GM12878 (cell line): ENCODE measurements around the gene SULT1C4. TPM values are rescaled to one million over a fixed set of nuclear protein-coding genes. Genes with fewer than 3 reads are reported as not detected.

Experiments used
- ATAC-seq: fragments of 200-7000 bp; cut with Tn5 transposase; 3 replicates; pipeline ENCODE4 v1.9.1; 2020; ENCODE audit warnings: mild to moderate bottlenecking, moderate library complexity
- BruUV-seq: library from RNA; stranded (reverse); fragments of 400-500 nt; replicated peaks from 2 replicates; lab custom pipeline; 2021; lab: Mats Ljungman, UMichigan
- CTCF ChIA-PET: fragments of 300-600 bp; sonication (Branson Sonifier 250); formaldehyde crosslinking; extraction: SDS; loops from one replicate; lab custom pipeline; 2021; ENCODE audit warnings: inconsistent platforms; lab: Yijun Ruan, JAX
- POLR2A ChIA-PET: fragments of 350-600 bp; formaldehyde crosslinking; extraction: SDS; loops from one replicate; lab custom pipeline; 2021; ENCODE audit warnings: inconsistent platforms; lab: Charles Lee
- RAD21 ChIA-PET: fragments of 300-600 bp; sonication (Branson Sonifier 250); formaldehyde crosslinking; loops from one replicate; lab custom pipeline; 2023; ENCODE audit warnings: antibody characterized with exemption; ENCODE audit not compliant: unreplicated experiment; lab: Charles Lee
- SMC1A ChIA-PET: fragments of 300-600 bp; sonication (Branson Sonifier 250); formaldehyde crosslinking; loops from one replicate; lab custom pipeline; 2023; ENCODE audit not compliant: unreplicated experiment, uncharacterized antibody; lab: Charles Lee
- DNase-seq: peaks from one replicate; pipeline ENCODE4 v3.0.0-alpha.2; 2011; ENCODE audit warnings: low read depth, low spot score
- FAIRE-seq: peaks from 3 replicates; lab custom pipeline; 2011; peaks lifted over from hg19 to GRCh38; lab: Jason Lieb, UNC
- H2AFZ ChIP-seq: 2 replicates; pipeline ENCODE4 v1.6.0; 2011; ENCODE audit warnings: low read depth, low read length, control low read depth; ENCODE audit not compliant: control insufficient read depth
- H3K27ac ChIP-seq: 2 replicates; pipeline ENCODE4 v1.5.1; 2011; ENCODE audit warnings: control low read depth; ENCODE audit not compliant: control insufficient read depth, insufficient read depth
- H3K27me3 ChIP-seq, 2 experiments: replicated peaks in 1 of 2; 2 replicates each; pipeline versions ENCODE4 v1.6.0 to v1.6.1; 2011; ENCODE audit warnings: low read length in 1 of 2; ENCODE audit not compliant: control insufficient read depth in 2 of 2, insufficient read depth in 2 of 2
- H3K36me3 ChIP-seq, 2 experiments: 2 replicates each; pipeline ENCODE4 v1.5.1; 2011; ENCODE audit warnings: low read length in 1 of 2; ENCODE audit not compliant: control insufficient read depth in 2 of 2, insufficient read depth in 2 of 2
- H3K4me1 ChIP-seq: 2 replicates; pipeline ENCODE4 v1.6.1; 2011; ENCODE audit warnings: mild to moderate bottlenecking, low read length, moderate library complexity, mixed read lengths; ENCODE audit not compliant: control insufficient read depth, insufficient read depth
- H3K4me2 ChIP-seq: 2 replicates; pipeline ENCODE4 v1.6.0; 2011; ENCODE audit warnings: control low read depth; ENCODE audit not compliant: control insufficient read depth, insufficient read depth
- H3K4me3 ChIP-seq: fragments of 200-600 bp; sonication (generic); 2 replicates; pipeline ENCODE4 v1.5.1; 2016
- H3K79me2 ChIP-seq: 2 replicates; pipeline ENCODE4 v1.6.0; 2011; ENCODE audit warnings: low read length; ENCODE audit not compliant: control insufficient read depth, insufficient read depth
- H3K9ac ChIP-seq: 2 replicates; pipeline ENCODE4 v1.8.0; 2011; ENCODE audit warnings: low read length, control low read depth, mixed read lengths; ENCODE audit not compliant: control insufficient read depth, insufficient read depth
- H3K9me3 ChIP-seq: replicated peaks from 3 replicates; pipeline ENCODE4 v1.5.1; 2011; ENCODE audit warnings: mild to moderate bottlenecking, low read length; ENCODE audit not compliant: control insufficient read depth, insufficient read depth
- H4K20me1 ChIP-seq: 2 replicates; pipeline ENCODE4 v1.6.0; 2011; ENCODE audit not compliant: control insufficient read depth, insufficient read depth
- BRCA1 ChIP-seq: IDR thresholded peaks from 2 replicates; pipeline ENCODE4 v1.6.1; 2011; ENCODE audit warnings: low read depth, low read length, improper control_type of control experiment
- HDAC2 ChIP-seq: fragments of 200-600 bp; sonication (generic); IDR thresholded peaks from 2 replicates; pipeline ENCODE4 v1.6.1; 2017
- LARP7 ChIP-seq: fragments of 450-650 bp; IDR thresholded peaks from 2 replicates; pipeline ENCODE4 v1.6.1; 2017; ENCODE audit warnings: mild to moderate bottlenecking
- MTA2 ChIP-seq: fragments of 450-650 bp; IDR thresholded peaks from 2 replicates; pipeline ENCODE4 v1.6.1; 2016; ENCODE audit warnings: low read depth, mild to moderate bottlenecking, moderate library complexity
- RB1 ChIP-seq: fragments of 450-650 bp; formaldehyde crosslinking; IDR thresholded peaks from 2 replicates; pipeline ENCODE4 v1.6.1; 2017; ENCODE audit warnings: mild to moderate bottlenecking, borderline replicate concordance
- SMAD1 ChIP-seq: fragments of 450-650 bp; IDR thresholded peaks from 2 replicates; pipeline ENCODE4 v1.6.1; 2018; ENCODE audit warnings: mild to moderate bottlenecking, low read depth; ENCODE audit not compliant: partially characterized antibody
- SMAD5 ChIP-seq: IDR thresholded peaks from 2 replicates; pipeline ENCODE4 v1.6.1; 2016; ENCODE audit warnings: antibody characterized with exemption, low read depth
- SPI1 ChIP-seq: IDR thresholded peaks from 2 replicates; pipeline ENCODE4 v1.6.1; 2011; ENCODE audit warnings: low read depth, mild to moderate bottlenecking, low read length, moderate library complexity, borderline replicate concordance; ENCODE audit not compliant: insufficient read depth
- SUZ12 ChIP-seq: fragments of 200-600 bp; sonication (generic); IDR thresholded peaks from one replicate; pipeline ENCODE4 v1.6.1; 2018; ENCODE audit warnings: antibody characterized with exemption, mild to moderate bottlenecking; ENCODE audit not compliant: unreplicated experiment
- TCF3 ChIP-seq: IDR thresholded peaks from 2 replicates; pipeline ENCODE4 v1.6.1; 2012; ENCODE audit warnings: low read depth, mild to moderate bottlenecking, low read length, borderline replicate concordance; ENCODE audit not compliant: insufficient read depth
- WRNIP1 ChIP-seq: IDR thresholded peaks from 2 replicates; pipeline ENCODE4 v1.6.1; 2011; ENCODE audit warnings: low read depth, low read length, improper control_type of control experiment, borderline replicate concordance
- WGBS: methylation state at CpG from one replicate; pipeline ENCODE4 v1.1.6; 2016; ENCODE audit warnings: low lambda C conversion rate; ENCODE audit not compliant: insufficient replicate concordance, insufficient coverage; ENCODE audit errors: missing lambda C conversion rate; 5-methylcytosine and 5-hydroxymethylcytosine counted together
- in situ Hi-C: fragments of 300-500 bp; cut with MboI; formaldehyde crosslinking; loops from 9 replicates; pipeline ENCODE4 v1.14.3; 2018; ENCODE audit warnings: mixed read lengths
- intact Hi-C: fragments of 100-400 bp; cut with micrococcal nuclease; formaldehyde crosslinking; loops from one replicate; pipeline ENCODE4 v1.14.2; 2022; ENCODE audit not compliant: unreplicated experiment
- polyA plus RNA-seq, 11 experiments: library from polyadenylated mRNA; depleted of rRNA in 4 of 11; unstranded in 6 of 11; stranded (reverse) in 5 of 11; fragments of >200 nt; fragmentation: Nextera tagmentation in 4 of 11; fragmentation: Illumina TruSeq in 1 of 11; extraction: Ambion mirVana in 4 of 11; extraction: Trizol in 1 of 11; gene quantifications; 1 replicate in 1 of 11; 2 replicates in 10 of 11; pipeline versions ENCODE4 v1.2.1 to v1.2.3, GENCODE V29; 2011 to 2016; ENCODE audit warnings: inconsistent platforms in 2 of 11, missing spikeins in 2 of 11, low read depth in 1 of 11
- total RNA-seq, 4 experiments: library from RNA; depleted of rRNA in 3 of 4; stranded (reverse); fragments of >200 nt in 3 of 4; fragmentation: Illumina TruSeq in 1 of 4; extraction: Trizol in 1 of 4; gene quantifications; 2 replicates each; pipeline versions ENCODE4 v1.2.1 to v1.2.3, GENCODE V29; 2013 to 2021
- TF ChIP-seq, protein P1 (sequence below), 3 experiments: IDR thresholded peaks in 2 of 3; conservative IDR thresholded peaks in 1 of 3; 2 replicates each; pipeline ENCODE4 v1.5.1; 2011; ENCODE audit warnings: low read depth in 3 of 3, low read length in 3 of 3, mild to moderate bottlenecking in 3 of 3, control low read depth in 2 of 3, moderate library complexity in 2 of 3, inconsistent platforms in 1 of 3, mixed read lengths in 1 of 3; ENCODE audit not compliant: control insufficient read depth in 2 of 3, insufficient read depth in 1 of 3; ENCODE audit errors: extremely low read depth in 1 of 3
- TF ChIP-seq, protein P2 (sequence below): fragments of 450-650 bp; IDR thresholded peaks from 2 replicates; pipeline ENCODE4 v1.6.1; 2018; ENCODE audit warnings: mild to moderate bottlenecking, low read depth, moderate library complexity; ENCODE audit not compliant: partially characterized antibody

Gene SULT1C4
- total and polyA plus RNA-seq, 10 of the 15 experiments (the other 5 are each of a cell fraction or from before 2014, with no cell fraction given) = 0.04 TPM; not detected in 9

DNA sequence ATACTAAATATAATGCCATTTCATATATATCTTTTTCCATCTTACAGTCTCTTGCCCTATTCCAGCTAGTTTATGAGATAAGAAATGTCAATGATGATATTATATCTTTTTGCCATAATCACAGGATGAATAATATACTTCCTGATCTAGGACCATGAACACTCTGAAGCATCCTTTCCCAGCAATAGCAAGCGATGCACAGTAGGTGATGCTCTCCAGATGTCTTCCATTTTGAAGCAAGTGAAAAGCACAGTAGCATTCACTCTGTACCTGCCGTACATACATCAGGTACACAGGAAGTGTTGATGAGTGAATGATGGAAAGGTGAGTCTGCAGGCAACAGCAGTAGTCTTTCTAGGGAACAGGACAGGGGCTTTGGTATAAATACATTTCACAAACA lies 8.6 kb upstream of the SULT1C4 start:
- TF ChIP-seq, protein P1, sequence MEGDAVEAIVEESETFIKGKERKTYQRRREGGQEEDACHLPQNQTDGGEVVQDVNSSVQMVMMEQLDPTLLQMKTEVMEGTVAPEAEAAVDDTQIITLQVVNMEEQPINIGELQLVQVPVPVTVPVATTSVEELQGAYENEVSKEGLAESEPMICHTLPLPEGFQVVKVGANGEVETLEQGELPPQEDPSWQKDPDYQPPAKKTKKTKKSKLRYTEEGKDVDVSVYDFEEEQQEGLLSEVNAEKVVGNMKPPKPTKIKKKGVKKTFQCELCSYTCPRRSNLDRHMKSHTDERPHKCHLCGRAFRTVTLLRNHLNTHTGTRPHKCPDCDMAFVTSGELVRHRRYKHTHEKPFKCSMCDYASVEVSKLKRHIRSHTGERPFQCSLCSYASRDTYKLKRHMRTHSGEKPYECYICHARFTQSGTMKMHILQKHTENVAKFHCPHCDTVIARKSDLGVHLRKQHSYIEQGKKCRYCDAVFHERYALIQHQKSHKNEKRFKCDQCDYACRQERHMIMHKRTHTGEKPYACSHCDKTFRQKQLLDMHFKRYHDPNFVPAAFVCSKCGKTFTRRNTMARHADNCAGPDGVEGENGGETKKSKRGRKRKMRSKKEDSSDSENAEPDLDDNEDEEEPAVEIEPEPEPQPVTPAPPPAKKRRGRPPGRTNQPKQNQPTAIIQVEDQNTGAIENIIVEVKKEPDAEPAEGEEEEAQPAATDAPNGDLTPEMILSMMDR (IDR thresholded peaks at IDR 0.05 in 2 of 3, conservative IDR thresholded peaks at IDR 0.05 in 1 of 3; ENCODE audit: control insufficient read depth in 2 of 3, extremely low read depth in 1 of 3, insufficient read depth in 1 of 3, low read depth in 3 of 3, low read length in 3 of 3) = 0 out of 6 replicates have a peak, but pooled peaks of 1 of the 3 experiments have one; percentile 5
- TF ChIP-seq LARP7 = no peak
- ChIA-PET POLR2A (no interaction called here), RAD21 (no interaction called here), CTCF (interaction anchor here (0.6 to 1.1 kb wide), 2 partner anchors 28 to 98 kb away, joined by 3 read pairs; no protein-coding TSS in a partner anchor), SMC1A (interaction anchor here (1.0 to 1.2 kb wide), 4 partner anchors 8 to 268 kb away, joined by 3 to 4 read pairs (median 4); no protein-coding TSS in a partner anchor)
- H3K4me1 ChIP-seq = no peaks in the 10 kb centered on the region
- DNase-seq (no peak), FAIRE-seq (no peak), ATAC-seq (no peak)
- no peaks in the 10 kb centered on the region for H4K20me1 ChIP-seq
- no peak overlapping the region for H3K4me2 ChIP-seq
- H3K79me2 ChIP-seq = no peaks in the 10 kb centered on the region
- in situ Hi-C loops = no loop called here
- no peak overlapping the region for H2AFZ ChIP-seq
- H3K9me3 ChIP-seq = peaks cover 4% of the 10 kb centered on the region; the same call in 2 of the 3 replicates
- no peaks in the 10 kb centered on the region for H3K36me3 ChIP-seq
- H3K9ac ChIP-seq = no peak overlapping the region
- intact Hi-C loops = no loop called here
- H3K27ac ChIP-seq = no peak overlapping the region
- no peak overlapping the region for H3K4me3 ChIP-seq
- H3K27me3 ChIP-seq = no peaks in the 10 kb centered on the region
- BruUV-seq = no TSS peak
- 0% methylated on average over 2 of the region's 2 CpGs for WGBS

DNA sequence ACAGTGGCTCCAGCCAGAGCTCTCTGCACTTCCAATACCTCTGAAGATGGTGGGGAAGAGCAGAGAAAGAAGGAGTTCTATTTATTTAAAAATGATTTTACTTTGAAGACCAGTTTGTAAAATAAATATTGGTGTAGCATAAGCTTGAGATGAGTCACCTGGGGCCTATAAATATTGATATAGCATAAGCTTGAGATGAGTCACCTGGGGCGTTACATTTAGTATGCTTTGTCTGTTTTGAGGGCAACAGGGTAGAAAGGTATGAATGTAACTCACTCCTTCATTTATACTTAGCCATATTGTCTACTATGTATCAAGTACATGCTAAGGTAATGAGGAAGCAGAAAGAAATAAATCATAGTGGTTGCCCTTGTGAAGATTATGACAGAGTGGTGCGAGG lies 7.7 kb upstream of the SULT1C4 start:
- Histone ChIP-seq H2AFZ (no peak overlapping the region), H3K36me3 (no peaks in the 10 kb centered on the region), H4K20me1 (no peaks in the 10 kb centered on the region), H3K4me3 (no peak overlapping the region), H3K9ac (no peak overlapping the region), H3K9me3 (peaks cover 3% of the 10 kb centered on the region; the same call in 2 of the 3 replicates), H3K27me3 (no peaks in the 10 kb centered on the region), H3K4me2 (no peak overlapping the region), H3K79me2 (no peaks in the 10 kb centered on the region), H3K27ac (no peak overlapping the region), H3K4me1 (no peaks in the 10 kb centered on the region)
- intact Hi-C loops (no loop called here), in situ Hi-C loops (no loop called here)
- 25% methylated on average over 2 of the region's 2 CpGs for WGBS
- RAD21 ChIA-PET = no interaction called here
- DNase-seq (no peak), ATAC-seq (peak; percentile 60), FAIRE-seq (no peak)
- CTCF ChIA-PET = interaction anchor here (1.1 to 1.6 kb wide), 2 partner anchors 27 to 264 kb away, joined by 3 read pairs; no protein-coding TSS in a partner anchor
- POLR2A ChIA-PET = no interaction called here
- SMC1A ChIA-PET = interaction anchor here (0.6 to 1.6 kb wide), 6 partner anchors 9 to 433 kb away, joined by 3 to 5 read pairs (median 4); no protein-coding TSS in a partner anchor
- BruUV-seq = no TSS peak
- no peak for TF ChIP-seq SMAD5
- TF ChIP-seq SMAD1 = no peak
- no peak for TF ChIP-seq SPI1
- no peak for TF ChIP-seq RB1
- TF ChIP-seq MTA2 = no peak
- TF ChIP-seq, protein P2, sequence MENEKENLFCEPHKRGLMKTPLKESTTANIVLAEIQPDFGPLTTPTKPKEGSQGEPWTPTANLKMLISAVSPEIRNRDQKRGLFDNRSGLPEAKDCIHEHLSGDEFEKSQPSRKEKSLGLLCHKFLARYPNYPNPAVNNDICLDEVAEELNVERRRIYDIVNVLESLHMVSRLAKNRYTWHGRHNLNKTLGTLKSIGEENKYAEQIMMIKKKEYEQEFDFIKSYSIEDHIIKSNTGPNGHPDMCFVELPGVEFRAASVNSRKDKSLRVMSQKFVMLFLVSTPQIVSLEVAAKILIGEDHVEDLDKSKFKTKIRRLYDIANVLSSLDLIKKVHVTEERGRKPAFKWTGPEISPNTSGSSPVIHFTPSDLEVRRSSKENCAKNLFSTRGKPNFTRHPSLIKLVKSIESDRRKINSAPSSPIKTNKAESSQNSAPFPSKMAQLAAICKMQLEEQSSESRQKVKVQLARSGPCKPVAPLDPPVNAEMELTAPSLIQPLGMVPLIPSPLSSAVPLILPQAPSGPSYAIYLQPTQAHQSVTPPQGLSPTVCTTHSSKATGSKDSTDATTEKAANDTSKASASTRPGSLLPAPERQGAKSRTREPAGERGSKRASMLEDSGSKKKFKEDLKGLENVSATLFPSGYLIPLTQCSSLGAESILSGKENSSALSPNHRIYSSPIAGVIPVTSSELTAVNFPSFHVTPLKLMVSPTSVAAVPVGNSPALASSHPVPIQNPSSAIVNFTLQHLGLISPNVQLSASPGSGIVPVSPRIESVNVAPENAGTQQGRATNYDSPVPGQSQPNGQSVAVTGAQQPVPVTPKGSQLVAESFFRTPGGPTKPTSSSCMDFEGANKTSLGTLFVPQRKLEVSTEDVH = no peak
- TF ChIP-seq TCF3 = no peak
- TF ChIP-seq HDAC2 = no peak
- no peak for TF ChIP-seq SUZ12
- TF ChIP-seq BRCA1 = no peak
- no peak for TF ChIP-seq WRNIP1
